ENCODE results near the gene RAB24.

Gene RAB24

DNA sequence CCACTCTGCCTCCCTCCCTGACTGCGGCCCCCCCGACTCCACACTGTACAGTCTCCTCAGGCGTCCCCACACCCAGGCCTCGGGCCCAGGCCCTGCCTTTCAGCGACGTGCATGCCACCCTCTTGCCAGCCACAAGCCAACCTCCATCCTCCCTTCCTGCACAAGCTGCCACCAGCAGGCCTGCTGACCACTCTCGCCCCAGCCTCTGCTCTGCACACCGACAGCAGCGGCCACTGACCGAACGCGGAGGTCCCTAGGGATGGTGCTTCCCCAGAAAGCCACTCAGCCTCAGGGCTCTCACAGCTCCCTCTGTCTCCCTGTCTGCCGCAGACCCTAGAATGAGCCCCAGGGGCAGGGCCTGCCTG is 29.4 kb upstream of the RAB24 start:
- no peak for DNase-seq

DNA sequence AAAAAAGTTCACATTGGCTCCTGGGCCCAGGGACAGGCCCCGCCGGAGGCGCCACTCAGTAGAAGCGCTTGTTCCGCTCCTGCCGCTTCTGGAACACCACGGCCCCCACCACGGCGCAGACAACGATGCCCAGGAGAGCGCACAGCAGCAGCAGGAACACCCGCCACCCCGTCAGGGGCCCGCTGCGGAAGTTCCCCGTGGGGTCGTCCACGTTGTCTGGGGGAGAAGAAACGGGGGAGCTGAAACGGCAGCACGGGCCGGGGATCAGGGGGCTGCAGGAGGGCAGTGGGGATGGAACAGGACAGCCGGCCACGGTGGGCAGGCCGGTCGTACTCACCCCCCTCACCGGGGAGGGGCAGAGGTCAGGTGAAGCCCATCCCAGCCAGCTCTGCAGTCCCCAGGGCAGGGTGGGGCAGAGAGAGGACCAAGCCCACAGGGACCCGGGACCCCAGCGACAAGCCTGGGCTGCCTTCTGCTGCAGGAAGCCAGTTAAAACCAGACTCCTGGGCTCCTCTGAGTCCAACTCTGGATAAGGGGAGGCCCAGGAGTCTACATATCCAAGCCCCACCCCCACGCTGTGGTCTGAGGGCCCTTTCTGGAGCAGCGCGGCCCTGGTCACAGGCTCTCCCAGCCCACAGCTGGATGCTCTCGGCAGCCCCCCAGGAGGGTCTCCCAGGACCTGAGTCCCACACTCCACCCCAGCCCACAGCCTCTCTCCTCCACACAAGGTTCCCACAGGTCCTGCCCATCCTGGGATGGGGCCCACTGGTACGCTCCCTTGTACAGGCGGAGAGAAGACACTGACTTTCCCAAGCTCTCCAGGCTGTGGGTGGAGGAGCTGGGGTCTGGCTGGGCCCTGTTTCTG is 28.7 kb upstream of the RAB24 start:
- no peak for DNase-seq

DNA sequence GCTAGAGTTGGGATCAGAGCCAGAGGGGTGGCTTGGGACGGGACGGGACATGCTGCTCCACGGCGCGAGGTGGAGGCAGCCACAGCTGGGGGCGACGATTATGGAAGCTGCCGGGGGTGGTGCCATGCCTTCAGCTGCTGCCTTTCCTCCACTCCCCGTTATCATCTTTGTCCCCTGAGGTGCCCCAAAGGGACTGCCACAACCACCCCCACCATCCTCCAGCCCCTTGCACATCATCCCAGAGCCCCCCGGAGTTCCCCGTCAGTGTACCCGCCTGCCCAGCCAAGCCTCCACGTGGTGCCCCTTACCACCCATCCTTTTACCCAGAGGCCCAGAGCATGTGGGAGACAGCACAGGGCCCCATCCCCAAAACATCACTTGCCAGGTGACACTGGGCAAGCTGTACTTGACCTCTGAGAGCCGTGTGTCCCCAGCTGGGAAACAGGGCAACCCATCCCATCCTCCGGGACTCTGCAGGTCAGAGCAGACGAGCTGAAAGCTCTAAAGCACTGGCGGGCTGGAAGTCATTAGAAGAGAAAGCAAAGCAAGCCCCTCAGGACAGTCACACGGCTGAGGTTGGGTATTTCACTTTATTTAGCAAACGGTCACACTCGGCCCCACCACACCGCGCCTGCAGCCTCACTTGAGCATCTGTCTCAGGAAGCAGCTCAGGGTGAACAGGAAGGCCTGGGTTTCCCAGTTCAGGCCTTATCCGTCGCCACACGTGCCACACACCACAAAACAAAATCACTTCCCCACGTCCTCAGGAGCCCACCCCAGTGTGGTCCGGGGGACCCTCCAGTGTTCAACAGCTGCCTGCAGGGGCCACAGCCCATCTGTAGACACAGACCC is 27.7 kb upstream of the RAB24 start:
- DNase-seq: no peak

DNA sequence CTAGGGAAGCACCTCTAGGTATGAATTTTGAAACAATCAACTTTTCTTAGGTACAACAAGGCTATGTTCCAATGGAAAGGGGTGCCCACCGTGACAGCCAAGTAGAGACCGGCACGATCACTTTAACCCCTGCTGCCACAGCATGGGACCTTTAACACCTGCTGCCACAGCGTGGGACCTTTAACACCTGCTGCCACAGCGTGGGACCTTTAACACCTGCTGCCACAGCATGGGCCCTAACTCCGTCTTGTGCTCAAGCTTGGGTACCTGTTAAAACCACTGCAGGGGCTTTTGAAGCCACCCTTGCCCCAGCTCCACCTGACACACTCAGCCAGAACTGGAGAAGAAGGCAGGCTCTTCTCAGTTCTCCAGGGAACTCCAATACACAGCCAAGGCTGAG is 26.4 kb upstream of the RAB24 start:
- DNase-seq: no peak

DNA sequence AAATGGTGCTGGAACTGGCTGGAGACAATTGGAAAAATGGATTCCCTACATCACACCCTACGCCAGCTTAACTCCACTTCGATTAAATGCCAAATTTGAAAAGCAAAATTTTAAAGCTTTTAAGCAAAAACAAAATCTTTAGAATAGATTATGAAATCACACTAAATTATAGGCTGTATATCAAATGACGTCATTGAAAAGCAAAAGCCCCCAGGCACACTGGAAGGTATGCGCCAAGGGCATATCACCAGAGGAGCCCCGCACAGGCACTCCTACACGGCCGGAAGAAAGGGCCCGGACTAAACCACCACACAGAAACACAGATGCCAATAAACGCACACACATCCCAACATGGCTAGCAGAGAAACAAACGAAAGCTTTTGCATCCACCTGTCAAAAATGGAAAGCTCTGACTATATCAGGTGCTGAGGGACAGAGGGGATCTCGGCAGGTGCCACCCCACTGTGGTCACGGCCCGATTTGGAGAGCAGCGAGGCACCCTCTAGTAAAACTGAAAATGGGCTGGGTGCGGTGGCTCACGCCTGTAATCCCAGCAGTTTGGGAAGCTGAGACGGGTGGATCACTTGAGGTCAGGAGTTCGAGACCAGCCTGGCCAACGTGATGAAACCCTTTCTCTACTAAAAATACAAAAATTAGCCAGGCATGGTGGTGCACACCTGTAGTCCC is 25.2 kb upstream of the RAB24 start:
- DNase-seq: no peak

DNA sequence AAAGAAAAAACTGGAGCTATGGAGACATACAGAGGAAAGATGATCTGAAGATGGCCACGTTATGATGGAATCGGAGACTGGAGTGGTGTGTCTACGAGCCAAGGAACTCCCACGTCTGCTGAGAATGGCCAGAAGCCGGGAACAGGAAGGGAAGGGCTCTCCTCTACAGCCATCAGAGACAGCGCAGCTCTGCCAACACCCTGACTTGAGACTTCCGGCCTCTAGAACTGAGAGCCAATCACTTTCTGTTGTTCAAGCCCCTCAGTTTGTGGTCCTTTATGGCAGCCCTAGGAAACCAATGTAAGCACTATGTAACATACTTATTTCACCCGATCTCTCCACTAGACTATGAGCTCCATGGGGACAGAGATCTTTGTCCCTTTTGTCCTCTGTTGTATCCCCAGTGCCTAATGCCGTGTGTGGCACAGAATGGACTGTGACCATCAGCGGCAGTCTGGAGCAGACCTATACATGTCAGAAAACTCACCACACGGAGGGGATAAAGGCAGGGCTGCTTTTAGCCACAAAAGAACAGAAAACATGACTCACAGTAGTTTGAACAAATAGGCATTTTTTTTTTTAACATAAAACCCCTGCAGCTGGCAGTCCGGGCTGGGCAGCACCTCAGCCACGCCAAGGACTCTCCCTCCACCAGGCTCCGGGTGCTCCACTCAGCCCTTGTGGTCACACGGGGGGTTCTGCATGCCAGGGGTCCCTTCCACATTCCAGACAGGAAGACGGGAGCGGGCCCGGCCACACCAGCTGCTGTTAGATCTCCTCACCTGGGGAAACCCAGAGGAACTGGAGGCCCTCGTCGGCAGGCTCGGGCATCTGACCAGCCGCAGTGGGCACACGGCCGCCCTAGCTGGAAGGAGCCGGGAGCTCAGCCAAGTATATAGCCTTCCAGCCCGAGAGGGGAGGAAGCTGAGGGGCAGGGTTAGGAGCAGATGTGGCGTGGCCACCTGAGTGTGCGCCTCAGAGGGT is 24.3 kb upstream of the RAB24 start:
- DNase-seq: no peak

DNA sequence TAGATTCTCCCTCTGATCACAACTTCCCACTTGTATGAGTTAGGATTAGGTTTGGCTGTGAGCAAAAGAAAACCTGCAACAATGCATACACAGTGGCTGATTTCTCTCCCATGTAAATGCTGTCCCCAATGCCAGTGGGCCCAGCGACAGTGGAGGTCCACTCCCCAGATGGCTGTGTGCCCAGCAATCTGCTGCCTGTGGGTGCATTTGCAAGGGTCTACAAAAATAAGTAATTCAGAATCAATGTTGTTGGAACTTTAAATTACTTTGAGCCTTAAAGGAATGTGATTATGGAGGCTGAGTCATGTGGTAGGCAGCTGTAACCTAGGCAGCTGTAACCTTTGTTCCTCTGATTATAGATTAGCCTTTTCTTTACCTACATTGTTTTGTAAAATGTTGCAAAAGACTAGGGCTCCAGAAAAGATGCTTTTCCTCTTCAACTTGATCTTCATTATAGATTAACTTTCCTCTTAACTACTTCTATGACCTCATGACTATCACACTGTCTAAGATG is 22.4 kb upstream of the RAB24 start:
- DNase-seq: no peak

DNA sequence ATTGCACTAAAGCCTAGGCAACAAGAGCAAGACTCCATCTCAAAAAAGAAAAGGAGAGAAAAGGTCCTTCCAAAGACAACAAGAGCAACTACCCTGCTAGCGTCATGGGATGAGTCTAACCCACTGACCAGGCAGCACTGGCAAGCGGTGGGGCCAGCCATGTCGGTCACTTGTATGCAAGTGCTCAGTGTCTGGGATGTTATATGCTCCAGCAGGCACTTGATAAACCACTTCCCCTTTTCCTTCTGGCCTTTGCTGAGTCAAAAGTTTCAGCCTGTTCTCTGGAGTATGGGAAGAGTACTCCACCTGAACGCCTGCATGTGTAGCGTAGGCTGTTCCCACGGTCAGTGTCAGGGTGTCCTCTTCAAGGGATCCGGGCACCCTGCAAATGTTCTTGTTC is 17.4 kb upstream of the RAB24 start:
- DNase-seq: no peak

DNA sequence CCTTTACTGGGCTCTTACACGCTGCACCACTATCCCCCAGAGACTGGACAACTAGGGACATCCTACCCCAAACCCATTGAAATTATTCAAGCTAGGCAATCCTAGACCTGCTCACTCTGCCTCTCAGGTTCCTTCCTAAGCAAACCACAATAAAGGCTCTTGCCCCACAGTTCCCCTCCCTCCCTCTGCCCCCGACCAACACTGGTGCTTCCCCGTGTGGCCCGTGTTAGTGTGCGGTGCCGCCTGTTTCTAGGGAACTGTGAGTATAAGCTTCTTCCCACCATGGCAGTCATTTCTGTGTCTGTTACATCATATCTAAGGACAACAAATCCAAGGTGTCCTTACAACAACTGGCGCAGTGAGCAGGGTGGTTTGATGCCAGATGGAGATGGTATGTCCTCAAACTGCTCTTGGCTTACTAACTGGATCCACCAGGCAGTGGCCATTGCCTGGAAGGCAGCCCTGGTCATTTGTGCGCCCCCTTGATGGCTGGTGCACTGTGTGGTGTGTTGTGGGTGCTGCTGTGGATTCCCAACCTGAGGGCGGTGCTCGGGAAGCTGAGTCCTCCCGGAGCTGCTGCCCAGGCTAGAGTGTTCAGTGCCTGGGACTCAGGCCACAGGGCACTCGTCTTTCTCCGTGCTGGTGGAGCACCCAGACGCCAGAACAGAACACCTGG is 16.5 kb upstream of the RAB24 start:
- DNase-seq: no peak

DNA sequence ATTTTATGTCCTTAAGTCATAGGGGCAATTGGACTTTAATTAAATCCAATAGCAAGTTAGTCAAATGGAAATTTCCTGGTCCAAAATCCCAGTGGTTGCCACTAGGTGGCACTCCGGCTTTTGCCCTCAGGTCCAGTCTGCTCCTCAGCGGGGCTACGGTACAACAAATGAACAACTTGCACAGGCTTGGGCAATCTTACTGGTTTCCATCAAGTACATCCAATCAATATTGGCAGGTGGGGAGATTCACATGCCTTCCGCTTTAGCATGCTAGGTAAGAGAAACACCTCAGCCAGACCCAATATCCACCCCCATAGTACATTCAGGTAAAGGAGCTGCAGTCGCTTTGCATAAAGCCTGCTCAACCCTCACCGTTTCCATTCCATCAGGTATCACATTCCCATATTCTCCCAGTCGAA is 14.4 kb upstream of the RAB24 start:
- peak; percentile 4 for DNase-seq

DNA sequence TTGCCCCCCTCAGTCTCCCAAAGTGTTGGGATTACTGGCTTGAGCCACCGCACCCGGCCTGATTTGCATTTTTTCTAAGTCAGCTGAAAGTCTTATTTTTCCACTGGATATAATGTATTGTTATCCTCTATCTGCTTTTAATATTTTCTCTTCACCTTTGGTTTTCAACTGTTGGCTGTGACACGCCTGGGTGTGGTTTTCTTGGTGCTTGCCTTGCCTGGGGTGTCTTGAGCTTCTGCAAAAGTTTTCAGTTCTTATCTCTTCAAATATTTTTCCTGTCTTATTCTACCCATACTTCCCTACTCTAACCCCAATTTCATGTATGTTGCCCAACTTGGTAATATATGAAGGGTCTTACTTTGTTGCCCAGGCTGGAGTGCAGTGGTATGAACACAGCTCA is 12.5 kb upstream of the RAB24 start:
- no peak for DNase-seq

DNA sequence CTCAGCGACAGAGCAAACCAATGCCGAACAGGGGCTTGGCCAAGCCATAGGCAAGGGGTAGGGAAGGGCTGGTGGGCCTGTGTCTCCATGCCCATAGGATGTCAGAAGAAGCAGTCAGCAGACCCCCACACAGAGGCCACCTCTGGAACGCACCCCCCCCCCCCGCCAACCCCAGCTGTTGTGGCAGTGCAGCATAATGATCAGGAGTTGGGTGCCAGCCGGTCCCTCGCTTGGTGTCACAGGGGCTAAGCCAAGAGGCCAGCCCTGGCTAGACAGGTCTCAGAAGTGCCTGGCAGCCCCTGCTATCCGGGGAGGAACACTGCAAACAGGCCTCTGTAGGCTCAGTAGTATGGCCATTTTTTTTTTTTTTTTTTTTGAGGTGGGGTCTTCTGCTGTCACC is 11.9 kb upstream of the RAB24 start:
- no peak for DNase-seq

DNA sequence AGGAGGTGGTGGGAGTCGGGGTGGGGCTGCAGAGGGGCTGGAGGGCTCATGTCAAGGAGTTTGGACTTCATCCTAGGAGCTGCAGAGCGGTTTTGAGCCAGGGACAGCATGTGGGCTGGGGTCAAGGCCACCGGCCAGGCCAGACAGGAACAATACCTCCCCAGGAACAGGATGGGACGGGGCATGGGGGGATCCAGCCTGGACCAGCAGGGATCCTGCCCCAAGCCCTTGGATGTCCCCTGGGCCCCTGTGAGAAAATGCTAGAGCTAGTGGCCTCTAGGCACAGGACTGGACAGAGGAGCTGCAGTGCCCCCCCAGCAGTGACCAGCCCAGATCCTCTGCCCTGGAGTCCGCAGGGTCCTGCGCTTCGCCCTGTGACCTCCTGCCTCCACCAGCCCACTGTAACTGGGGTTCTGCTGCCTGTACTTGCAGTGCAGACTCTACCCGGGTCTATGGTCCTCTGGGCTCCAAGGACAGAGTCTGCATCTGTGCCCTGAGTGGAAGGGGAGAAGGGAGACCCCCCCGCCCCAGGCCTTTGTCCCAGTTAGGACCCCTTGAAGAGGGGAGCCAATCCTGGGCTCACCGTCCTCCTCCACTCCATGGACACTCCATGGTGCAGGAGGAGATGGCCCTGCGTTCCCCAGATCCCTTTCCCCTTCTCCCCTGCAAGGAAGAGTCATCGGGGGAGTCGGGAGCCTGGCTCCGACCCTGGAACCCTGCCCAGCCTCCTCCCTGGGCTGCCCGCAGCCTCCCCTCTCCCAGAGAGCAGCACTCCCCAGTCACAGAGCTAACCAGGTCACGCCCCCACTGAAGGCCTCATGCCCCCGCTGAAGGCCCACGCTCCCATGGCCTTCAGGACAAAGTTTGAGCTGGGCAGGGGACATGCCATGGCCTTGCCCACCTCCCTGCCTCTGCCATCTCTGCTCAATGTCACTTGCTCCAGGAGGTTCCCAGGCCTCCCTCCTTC is 11.1 kb upstream of the RAB24 start:
- DNase-seq: no peak

DNA sequence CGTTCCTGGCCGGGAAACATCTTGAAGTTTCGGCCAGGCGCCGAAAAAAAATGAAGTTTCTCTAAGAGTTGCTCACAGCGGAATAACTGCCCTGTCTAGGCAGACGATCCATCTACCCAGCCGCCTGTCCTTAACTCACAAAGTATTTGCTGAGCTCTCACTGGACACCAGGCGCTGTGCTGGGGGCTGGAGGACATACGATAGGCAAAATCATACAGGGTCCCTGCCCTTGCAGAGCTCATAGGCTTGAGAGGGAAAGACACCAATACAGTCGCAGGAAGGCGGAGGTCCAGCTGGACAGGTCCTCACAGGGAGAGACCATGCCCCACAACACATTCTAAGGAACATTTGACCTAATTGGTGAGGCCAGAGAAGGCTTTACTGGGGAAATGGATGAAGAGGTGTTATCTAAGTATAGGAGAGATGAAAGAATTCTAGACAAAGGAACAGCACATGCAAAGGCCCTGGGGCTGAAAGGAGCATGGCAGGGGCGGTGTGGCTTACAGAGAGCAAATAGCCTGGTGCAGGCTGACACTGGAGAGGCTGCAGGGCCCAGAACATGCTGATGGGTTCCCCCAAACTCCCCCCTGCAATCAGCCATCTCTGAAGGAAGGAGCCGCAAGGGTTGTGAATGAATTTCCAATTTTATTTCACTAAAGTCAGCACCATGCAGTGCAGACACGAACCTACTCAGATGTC is 10.2 kb upstream of the RAB24 start:
- DNase-seq: no peak

DNA sequence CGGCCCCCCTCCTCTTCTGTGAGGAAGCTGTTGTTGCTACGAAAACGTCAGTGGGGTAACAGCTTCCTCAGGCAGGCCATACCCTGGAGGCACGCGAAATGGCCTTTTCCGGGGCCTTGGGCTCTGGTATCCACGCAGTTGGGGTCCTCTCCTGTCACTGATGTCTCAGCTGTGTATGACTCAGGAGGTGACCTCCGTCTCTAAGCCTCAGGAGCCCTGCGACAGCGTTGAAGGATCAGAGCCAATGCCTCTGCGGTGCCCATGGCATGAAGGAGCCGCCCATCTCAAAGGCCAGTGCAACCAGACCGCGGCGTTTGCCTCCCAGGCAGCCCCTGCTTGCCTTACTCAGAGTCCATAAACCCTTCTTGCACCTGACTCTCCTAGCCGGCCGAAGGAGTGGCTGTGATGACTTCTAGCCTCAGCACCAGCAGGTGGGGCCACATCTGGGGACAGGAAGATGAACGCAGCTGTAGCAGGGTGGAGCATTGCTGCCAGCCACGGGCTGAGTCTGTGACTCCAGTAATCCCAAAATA is 9.2 kb upstream of the RAB24 start:
- no peak for DNase-seq

DNA sequence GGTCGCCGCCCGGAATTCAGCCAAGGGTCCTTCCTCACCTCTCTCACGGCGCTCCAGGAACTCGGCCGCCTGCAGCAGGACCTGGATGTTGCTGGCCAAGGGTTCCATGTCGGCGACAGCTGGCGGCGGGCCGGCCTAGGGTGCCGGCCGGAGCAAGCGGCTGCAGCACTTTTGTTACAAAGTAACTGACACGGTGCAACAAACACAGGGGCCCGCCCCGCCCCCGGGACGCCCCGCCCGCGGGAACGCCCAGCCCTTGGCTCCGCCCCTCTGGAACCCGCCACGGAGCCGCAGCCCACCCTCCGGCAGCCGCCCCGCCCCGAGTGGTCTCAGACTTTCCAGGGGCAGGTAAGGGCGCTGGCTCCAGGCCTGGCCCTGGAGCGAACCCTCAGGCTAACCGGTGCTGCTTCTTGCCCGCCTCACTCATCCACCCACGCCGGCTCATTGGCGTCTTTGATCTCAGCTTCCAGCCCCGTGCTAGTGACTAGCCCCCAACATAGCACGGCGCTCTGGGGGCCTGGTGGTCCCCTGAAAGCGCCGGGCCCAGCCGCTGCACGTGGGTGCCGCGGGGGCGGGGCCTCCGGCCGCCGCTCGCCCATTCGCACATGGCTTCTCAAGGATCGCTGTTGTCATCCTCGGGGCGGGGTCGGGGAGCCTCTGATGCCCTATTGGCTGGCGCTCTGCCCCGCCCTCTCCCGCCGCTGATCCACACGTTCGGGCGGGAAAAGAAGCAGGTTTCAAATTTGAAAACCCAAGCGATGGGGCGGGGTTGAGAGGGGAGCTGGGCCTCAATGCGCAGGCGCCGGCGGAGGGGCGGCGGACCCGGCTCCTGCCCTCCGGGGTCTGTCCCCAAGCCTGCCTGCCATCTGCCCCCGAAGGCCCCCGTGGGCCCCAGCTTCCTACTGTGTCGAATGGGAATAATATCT is 8.5 kb upstream of the RAB24 start, which contains the start of gene MXD3:
MXD3 (minus strand) TSS at position 176 of the 926 bp plus-strand sequence; CDS start at position 108, 68 bp downstream.
- peak; percentile 82 for DNase-seq

DNA sequence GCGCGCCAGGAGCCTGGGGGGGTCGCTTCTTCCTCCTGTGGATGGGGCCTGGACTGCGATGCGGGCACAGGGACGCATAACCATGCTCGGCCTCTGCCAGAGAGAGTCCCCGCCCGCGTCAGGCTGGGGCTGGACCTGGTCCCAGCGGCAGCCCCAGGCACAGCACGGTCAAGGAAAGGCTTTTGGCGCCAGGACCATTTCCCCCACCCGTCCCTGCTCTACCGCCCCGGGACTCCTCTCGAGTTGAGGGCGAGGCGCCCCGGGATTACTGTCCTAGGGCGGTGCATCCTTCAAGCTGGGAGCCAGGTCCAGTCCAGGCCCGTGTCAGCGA is 7.8 kb upstream of the RAB24 start:
- no peak for DNase-seq

DNA sequence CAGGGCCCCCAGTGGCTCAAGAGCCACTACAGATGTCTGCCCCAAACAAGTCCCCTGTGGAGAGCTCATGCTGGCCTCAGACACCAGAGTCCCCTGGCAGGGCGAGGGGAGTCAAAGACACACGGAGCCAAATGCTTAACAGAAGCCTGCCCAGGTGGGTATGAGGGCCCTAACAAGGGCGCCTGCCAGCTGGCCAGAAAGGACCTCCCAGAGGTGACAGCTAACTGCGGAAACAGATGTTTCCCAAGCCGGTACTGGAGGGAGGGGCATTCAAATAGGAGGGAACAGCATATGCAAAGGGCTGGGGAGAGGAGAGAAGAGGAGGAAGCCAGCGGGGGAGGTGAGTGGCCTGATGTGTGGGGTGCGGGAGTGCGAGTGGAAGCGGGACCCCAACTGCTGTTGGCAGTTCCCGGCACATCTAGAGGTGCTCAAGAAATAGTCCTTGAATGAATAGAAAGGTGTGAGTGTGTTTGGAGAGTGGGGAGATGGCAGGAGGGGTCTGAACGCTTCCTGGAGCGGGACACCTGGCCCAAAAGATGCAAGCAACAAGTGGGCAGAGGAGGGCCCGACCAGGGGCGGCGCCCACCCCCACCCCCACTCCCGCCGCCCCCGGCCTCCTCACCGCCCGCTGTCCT is 7.4 kb upstream of the RAB24 start:
- DNase-seq: no peak
